ENCODE measurements around the gene SNTA1. TPM values are rescaled to one million over a fixed set of nuclear protein-coding genes. Genes with fewer than 3 reads are reported as not detected.

Gene SNTA1
- total and polyA plus RNA-seq, 9 of the 15 experiments (the other 6 are each of a cell fraction or from before 2014, with no cell fraction given), result 1.2 to 40.8 (median 20.3) TPM

Other genes with a start within 250 kb of the SNTA1 start
Only the 7 nearest of the 9 such genes appear.
- not detected in 2 replicates for gene BPIFA3, start 226.4 kb downstream of the SNTA1 start, total RNA-seq (2014; rRNA removed)
- gene BPIFA3, start 226.4 kb downstream of the SNTA1 start, total RNA-seq (2014; rRNA removed; fragmentation: Illumina TruSeq; extraction: Trizol), result not detected in 2 replicates
- not detected in 2 replicates for gene BPIFA3, start 226.4 kb downstream of the SNTA1 start, total RNA-seq (2015; rRNA removed; fragmentation: Illumina TruSeq; extraction: Trizol)
- not detected in 2 replicates for gene BPIFA3, start 226.4 kb downstream of the SNTA1 start, total RNA-seq (2021)
- not detected in 2 replicates for gene BPIFA3, start 226.4 kb downstream of the SNTA1 start, polyA plus RNA-seq (2011; rRNA removed)
- not detected in 2 replicates for gene BPIFA3, start 226.4 kb downstream of the SNTA1 start, polyA plus RNA-seq (2014; fragmentation: Illumina TruSeq; extraction: Trizol)
- gene BPIFA3, start 226.4 kb downstream of the SNTA1 start, polyA plus RNA-seq (2014; fragmentation: Nextera tagmentation; extraction: Ambion mirVana), result not detected
- not detected in 2 replicates for gene BPIFA3, start 226.4 kb downstream of the SNTA1 start, polyA plus RNA-seq (2014; rRNA removed)
- not detected in 2 replicates for gene BPIFA1, start 207.8 kb downstream of the SNTA1 start, total RNA-seq (2014; rRNA removed)
- not detected in 2 replicates for gene BPIFA1, start 207.8 kb downstream of the SNTA1 start, total RNA-seq (2014; rRNA removed; fragmentation: Illumina TruSeq; extraction: Trizol)
- gene BPIFA1, start 207.8 kb downstream of the SNTA1 start, total RNA-seq (2015; rRNA removed; fragmentation: Illumina TruSeq; extraction: Trizol), result not detected in 2 replicates
- not detected in 2 replicates for gene BPIFA1, start 207.8 kb downstream of the SNTA1 start, total RNA-seq (2021)
- gene BPIFA1, start 207.8 kb downstream of the SNTA1 start, polyA plus RNA-seq (2011; rRNA removed), result not detected in 2 replicates
- not detected in 2 replicates for gene BPIFA1, start 207.8 kb downstream of the SNTA1 start, polyA plus RNA-seq (2014; fragmentation: Illumina TruSeq; extraction: Trizol)
- gene BPIFA1, start 207.8 kb downstream of the SNTA1 start, polyA plus RNA-seq (2014; fragmentation: Nextera tagmentation; extraction: Ambion mirVana), result not detected
- not detected in 2 replicates for gene BPIFA1, start 207.8 kb downstream of the SNTA1 start, polyA plus RNA-seq (2014; rRNA removed)
- gene BPIFB1, start 160.5 kb downstream of the SNTA1 start, total RNA-seq (2014; rRNA removed), result not detected in 2 replicates
- not detected in 2 replicates for gene BPIFB1, start 160.5 kb downstream of the SNTA1 start, total RNA-seq (2014; rRNA removed; fragmentation: Illumina TruSeq; extraction: Trizol)
- gene BPIFB1, start 160.5 kb downstream of the SNTA1 start, total RNA-seq (2015; rRNA removed; fragmentation: Illumina TruSeq; extraction: Trizol), result not detected in 2 replicates
- gene BPIFB1, start 160.5 kb downstream of the SNTA1 start, total RNA-seq (2021), result 0.11 TPM in 1 of 2 replicates, not detected in the other
- not detected in 2 replicates for gene BPIFB1, start 160.5 kb downstream of the SNTA1 start, polyA plus RNA-seq (2011; rRNA removed)
- not detected in 2 replicates for gene BPIFB1, start 160.5 kb downstream of the SNTA1 start, polyA plus RNA-seq (2014; fragmentation: Illumina TruSeq; extraction: Trizol)
- not detected for gene BPIFB1, start 160.5 kb downstream of the SNTA1 start, polyA plus RNA-seq (2014; fragmentation: Nextera tagmentation; extraction: Ambion mirVana)
- not detected in 2 replicates for gene BPIFB1, start 160.5 kb downstream of the SNTA1 start, polyA plus RNA-seq (2014; rRNA removed)
- 41.6 and 48.0 TPM in 2 replicates for gene CDK5RAP1, start 42.2 kb downstream of the SNTA1 start, total RNA-seq (2014; rRNA removed)
- 62.9 and 66.0 TPM in 2 replicates for gene CDK5RAP1, start 42.2 kb downstream of the SNTA1 start, total RNA-seq (2014; rRNA removed; fragmentation: Illumina TruSeq; extraction: Trizol)
- 53.9 and 58.3 TPM in 2 replicates for gene CDK5RAP1, start 42.2 kb downstream of the SNTA1 start, total RNA-seq (2015; rRNA removed; fragmentation: Illumina TruSeq; extraction: Trizol)
- 51.6 and 53.5 TPM in 2 replicates for gene CDK5RAP1, start 42.2 kb downstream of the SNTA1 start, total RNA-seq (2021)
- gene CDK5RAP1, start 42.2 kb downstream of the SNTA1 start, polyA plus RNA-seq (2011; rRNA removed), result 51.9 and 54.5 TPM in 2 replicates
- gene CDK5RAP1, start 42.2 kb downstream of the SNTA1 start, polyA plus RNA-seq (2014; fragmentation: Illumina TruSeq; extraction: Trizol), result 67.1 and 69.4 TPM in 2 replicates
- gene CDK5RAP1, start 42.2 kb downstream of the SNTA1 start, polyA plus RNA-seq (2014; fragmentation: Nextera tagmentation; extraction: Ambion mirVana), result 100 to 1,000 TPM; 116 to 127 TPM
- gene CDK5RAP1, start 42.2 kb downstream of the SNTA1 start, polyA plus RNA-seq (2014; rRNA removed), result 46.4 and 50.5 TPM in 2 replicates
- gene CBFA2T2, start 46.3 kb upstream of the SNTA1 start, total RNA-seq (2014; rRNA removed), result 2.9 and 4.4 TPM in 2 replicates
- gene CBFA2T2, start 46.3 kb upstream of the SNTA1 start, total RNA-seq (2014; rRNA removed; fragmentation: Illumina TruSeq; extraction: Trizol), result 3.2 and 5.2 TPM in 2 replicates
- gene CBFA2T2, start 46.3 kb upstream of the SNTA1 start, total RNA-seq (2015; rRNA removed; fragmentation: Illumina TruSeq; extraction: Trizol), result 5.8 and 6.8 TPM in 2 replicates
- gene CBFA2T2, start 46.3 kb upstream of the SNTA1 start, total RNA-seq (2021), result 8.6 and 9.7 TPM in 2 replicates
- gene CBFA2T2, start 46.3 kb upstream of the SNTA1 start, polyA plus RNA-seq (2011; rRNA removed), result 9.6 and 15.6 TPM in 2 replicates
- 7.3 and 8.2 TPM in 2 replicates for gene CBFA2T2, start 46.3 kb upstream of the SNTA1 start, polyA plus RNA-seq (2014; fragmentation: Illumina TruSeq; extraction: Trizol)
- gene CBFA2T2, start 46.3 kb upstream of the SNTA1 start, polyA plus RNA-seq (2014; fragmentation: Nextera tagmentation; extraction: Ambion mirVana), result under 1 TPM; 0.27 to 0.41 TPM
- gene CBFA2T2, start 46.3 kb upstream of the SNTA1 start, polyA plus RNA-seq (2014; rRNA removed), result 7.8 and 8.8 TPM in 2 replicates
- gene C20orf144, start 218.6 kb upstream of the SNTA1 start, total RNA-seq (2014; rRNA removed), result 0.16 TPM in 1 of 2 replicates, not detected in the other
- gene C20orf144, start 218.6 kb upstream of the SNTA1 start, total RNA-seq (2014; rRNA removed; fragmentation: Illumina TruSeq; extraction: Trizol), result 0.11 and 0.16 TPM in 2 replicates
- gene C20orf144, start 218.6 kb upstream of the SNTA1 start, total RNA-seq (2015; rRNA removed; fragmentation: Illumina TruSeq; extraction: Trizol), result 0.11 and 0.23 TPM in 2 replicates
- 0.11 and 0.16 TPM in 2 replicates for gene C20orf144, start 218.6 kb upstream of the SNTA1 start, total RNA-seq (2021)
- 0.10 and 0.11 TPM in 2 replicates for gene C20orf144, start 218.6 kb upstream of the SNTA1 start, polyA plus RNA-seq (2011; rRNA removed)
- 0.12 and 0.22 TPM in 2 replicates for gene C20orf144, start 218.6 kb upstream of the SNTA1 start, polyA plus RNA-seq (2014; fragmentation: Illumina TruSeq; extraction: Trizol)
- gene C20orf144, start 218.6 kb upstream of the SNTA1 start, polyA plus RNA-seq (2014; fragmentation: Nextera tagmentation; extraction: Ambion mirVana), result under 1 TPM in 1 of 2 experiments, not detected in 1; 0.04 TPM
- gene C20orf144, start 218.6 kb upstream of the SNTA1 start, polyA plus RNA-seq (2014; rRNA removed), result 0.16 and 0.23 TPM in 2 replicates
- 0.14 TPM in 1 of 2 replicates, not detected in the other for gene ACTL10, start 223.2 kb upstream of the SNTA1 start, total RNA-seq (2014; rRNA removed)
- gene ACTL10, start 223.2 kb upstream of the SNTA1 start, total RNA-seq (2014; rRNA removed; fragmentation: Illumina TruSeq; extraction: Trizol), result not detected in 2 replicates
- gene ACTL10, start 223.2 kb upstream of the SNTA1 start, total RNA-seq (2015; rRNA removed; fragmentation: Illumina TruSeq; extraction: Trizol), result not detected in 2 replicates
- gene ACTL10, start 223.2 kb upstream of the SNTA1 start, total RNA-seq (2021), result 0.11 TPM in 1 of 2 replicates, not detected in the other
- not detected in 2 replicates for gene ACTL10, start 223.2 kb upstream of the SNTA1 start, polyA plus RNA-seq (2011; rRNA removed)
- gene ACTL10, start 223.2 kb upstream of the SNTA1 start, polyA plus RNA-seq (2014; fragmentation: Illumina TruSeq; extraction: Trizol), result not detected in 2 replicates
- not detected for gene ACTL10, start 223.2 kb upstream of the SNTA1 start, polyA plus RNA-seq (2014; fragmentation: Nextera tagmentation; extraction: Ambion mirVana)
- 0.07 and 0.13 TPM in 2 replicates for gene ACTL10, start 223.2 kb upstream of the SNTA1 start, polyA plus RNA-seq (2014; rRNA removed)